ENCODE data around the gene NPHP4. TPM values are rescaled to one million over a fixed set of nuclear protein-coding genes. Genes with fewer than 3 reads are reported as not detected.

Gene NPHP4
- polyA plus RNA-seq, 1 of the 3 experiments (the other 2 are of a cell fraction), result 7.0 TPM

GRCh38 chr1:5961601-5962000, 30.6 kb downstream of the NPHP4 start:
- Histone ChIP-seq H3K9ac (no peak overlapping the region), H3K4me2 (no peak overlapping the region), H3F3A (replicated peaks; ENCODE audit: insufficient read depth) (no peaks in the 10 kb centered on the region), H3K27ac (ENCODE audit: low read depth in 2 of 2, low read length in 1 of 2) (no peak overlapping the region), H3K27me3 (ENCODE audit: insufficient read depth) (no peaks in the 10 kb centered on the region), H2AFZ (ENCODE audit: low read depth) (no peak overlapping the region), H4K20me1 (ENCODE audit: insufficient read depth) (no peaks in the 10 kb centered on the region), H3K79me2 (ENCODE audit: insufficient read depth) (no peaks in the 10 kb centered on the region), H3K9me3 (no peaks in the 10 kb centered on the region), H3K4me3 (ENCODE audit: low read depth in 2 of 2, low read length in 1 of 2) (no peak overlapping the region), H3K4me1 (ENCODE audit: control insufficient read depth in 1 of 2, insufficient read depth in 2 of 2, low read depth in 1 of 2, low read length in 1 of 2) (peaks cover 0 to 30% of the 10 kb centered on the region in 2 experiments; a peak in 1 of 4 replicates), H3K9me2 (no peaks in the 10 kb centered on the region), H3K36me3 (replicated peaks in 1 of 2; ENCODE audit: control insufficient read depth in 1 of 2, insufficient read depth in 2 of 2, low read length in 1 of 2) (peaks cover 0 to 6% of the 10 kb centered on the region in 2 experiments)
- ChIA-PET POLR2A (no interaction called here), CTCF (interaction anchor here (1.1 to 1.7 kb wide), 3 partner anchors 14 to 55 kb away, joined by 3 to 4 read pairs (median 3); no protein-coding TSS in a partner anchor)
- no peak for DNase-seq
- 100% methylated on average over 10 of the region's 11 CpGs for WGBS (ENCODE audit: low lambda C conversion rate)
- no peak for TF ChIP-seq FOXJ3 (CRISPR knock-in tag; IDR thresholded peaks at IDR 0.05)
- TF ChIP-seq REST (IDR thresholded peaks at IDR 0.05; ENCODE audit: low read depth, low read length), result no peak
- TF ChIP-seq NFIC (IDR thresholded peaks at IDR 0.05; ENCODE audit: borderline replicate concordance), result no peak

GRCh38 chr1:5960336-5960735, 31.9 kb downstream of the NPHP4 start:
- Histone ChIP-seq H2AFZ (ENCODE audit: low read depth) (no peak overlapping the region), H4K20me1 (ENCODE audit: insufficient read depth) (no peaks in the 10 kb centered on the region), H3K4me2 (no peak overlapping the region), H3K79me2 (ENCODE audit: insufficient read depth) (no peaks in the 10 kb centered on the region), H3K9me3 (no peaks in the 10 kb centered on the region), H3K36me3 (replicated peaks in 1 of 2; ENCODE audit: control insufficient read depth in 1 of 2, insufficient read depth in 2 of 2, low read length in 1 of 2) (peaks cover 0 to 10% of the 10 kb centered on the region in 2 experiments), H3K9me2 (no peaks in the 10 kb centered on the region), H3K4me1 (ENCODE audit: control insufficient read depth in 1 of 2, insufficient read depth in 2 of 2, low read depth in 1 of 2, low read length in 1 of 2) (peaks cover 0 to 17% of the 10 kb centered on the region in 2 experiments; a peak in 1 of 4 replicates), H3K27ac (ENCODE audit: low read depth in 2 of 2, low read length in 1 of 2) (no peak overlapping the region), H3K27me3 (ENCODE audit: insufficient read depth) (no peaks in the 10 kb centered on the region), H3F3A (replicated peaks; ENCODE audit: insufficient read depth) (no peaks in the 10 kb centered on the region), H3K4me3 (ENCODE audit: low read depth in 2 of 2, low read length in 1 of 2) (no peak overlapping the region), H3K9ac (no peak overlapping the region)
- CTCF ChIA-PET, result interaction anchor here (1.2 kb wide), 1 partner anchor 45 kb away, joined by 3 read pairs; no protein-coding TSS in a partner anchor
- DNase-seq, result no peak
- WGBS (ENCODE audit: low lambda C conversion rate), result 91% methylated on average over 4 of the region's 7 CpGs
- POLR2A ChIA-PET, result no interaction called here
- TF ChIP-seq FOSL2 (IDR thresholded peaks at IDR 0.05; ENCODE audit: borderline replicate concordance, low read depth), result no peak
- no peak for TF ChIP-seq ZBTB33 (IDR thresholded peaks at IDR 0.05; ENCODE audit: borderline replicate concordance, low read depth)
- no peak for TF ChIP-seq EP300 (IDR thresholded peaks at IDR 0.05; ENCODE audit: borderline replicate concordance in 1 of 2, low read depth in 1 of 2, low read length in 1 of 2)
- TF ChIP-seq EZH2phosphoT487 (IDR thresholded peaks at IDR 0.05; ENCODE audit: borderline replicate concordance, low read depth), result no peak
- TF ChIP-seq CTCF (IDR thresholded peaks at IDR 0.05), result no peak
- TF ChIP-seq TEAD4 (IDR thresholded peaks at IDR 0.05; ENCODE audit: borderline replicate concordance, insufficient read depth), result no peak
- no peak for TF ChIP-seq SMC3 (IDR thresholded peaks at IDR 0.05; ENCODE audit: low read depth, low read length)
- no peak for TF ChIP-seq IRF3 (IDR thresholded peaks at IDR 0.05; ENCODE audit: low read depth, low read length)
- TF ChIP-seq TCF12 (IDR thresholded peaks at IDR 0.05), result no peak
- TF ChIP-seq REST (IDR thresholded peaks at IDR 0.05; ENCODE audit: low read depth, low read length), result no peak
- no peak for TF ChIP-seq GABPA (IDR thresholded peaks at IDR 0.05; ENCODE audit: low read depth)
- TF ChIP-seq NRF1 (IDR thresholded peaks at IDR 0.05; ENCODE audit: low read depth, low read length), result no peak
